ENCODE measurements around the gene BIRC6. TPM values are rescaled to one million over a fixed set of nuclear protein-coding genes. Genes with fewer than 3 reads are reported as not detected.

Gene BIRC6
- total RNA-seq, 4 donors from 2014 or later: 142 to 268 (median 218) TPM

- Histone ChIP-seq H3K4me1 (no peaks in the 10 kb centered on the region), H3K27me3 (no peaks in the 10 kb centered on the region), H3K4me3 (replicated peaks in 1 of 3) (no peak overlapping the region), H3K9me3 (no peaks in the 10 kb centered on the region), H3K36me3 (peaks cover 13 to 22% of the 10 kb centered on the region in 2 donors), H3K27ac (no peak overlapping the region)
- TF ChIP-seq POLR2A (IDR thresholded peaks at IDR 0.05): no peak
- no peak for DNase-seq
- intact Hi-C loops (cut with DNase I): no loop called here
- WGBS, 2 donors: 95 to 96% methylated on average over 5 of the region's 5 CpGs
These were observed 123.2 kb downstream of the BIRC6 start for GRCh38 chr2:32479993-32480392.

- Histone ChIP-seq H3K4me1 (no peaks in the 10 kb centered on the region), H3K9me3 (no peaks in the 10 kb centered on the region), H3K4me3 (replicated peaks in 1 of 3) (no peak overlapping the region), H3K27ac (no peak overlapping the region), H3K36me3 (peaks cover 26 to 34% of the 10 kb centered on the region in 2 donors), H3K27me3 (no peaks in the 10 kb centered on the region)
- intact Hi-C loops (cut with DNase I): no loop called here
- TF ChIP-seq CTCF (IDR thresholded peaks at IDR 0.05) (no peak), POLR2A (IDR thresholded peaks at IDR 0.05) (no peak)
- no peak for DNase-seq
- WGBS, 2 donors: 87 to 90% methylated on average over 4 of the region's 4 CpGs
These were observed 125.6 kb downstream of the BIRC6 start for GRCh38 chr2:32482471-32482870.

- Histone ChIP-seq H3K9me3 (no peaks in the 10 kb centered on the region), H3K27me3 (no peaks in the 10 kb centered on the region), H3K27ac (no peak overlapping the region), H3K36me3 (peaks cover 22 to 38% of the 10 kb centered on the region in 2 donors), H3K4me3 (replicated peaks in 1 of 3) (no peak overlapping the region), H3K4me1 (peaks cover 0 to 8% of the 10 kb centered on the region in 2 donors)
- DNase-seq: no peak
- intact Hi-C loops (cut with DNase I): no loop called here
- TF ChIP-seq POLR2A (IDR thresholded peaks at IDR 0.05) (no peak), CTCF (IDR thresholded peaks at IDR 0.05) (no peak)
- WGBS, 2 donors: 68 to 79% methylated on average over 4 of the region's 4 CpGs
These were observed 128.1 kb downstream of the BIRC6 start for GRCh38 chr2:32484937-32485336.

DNA sequence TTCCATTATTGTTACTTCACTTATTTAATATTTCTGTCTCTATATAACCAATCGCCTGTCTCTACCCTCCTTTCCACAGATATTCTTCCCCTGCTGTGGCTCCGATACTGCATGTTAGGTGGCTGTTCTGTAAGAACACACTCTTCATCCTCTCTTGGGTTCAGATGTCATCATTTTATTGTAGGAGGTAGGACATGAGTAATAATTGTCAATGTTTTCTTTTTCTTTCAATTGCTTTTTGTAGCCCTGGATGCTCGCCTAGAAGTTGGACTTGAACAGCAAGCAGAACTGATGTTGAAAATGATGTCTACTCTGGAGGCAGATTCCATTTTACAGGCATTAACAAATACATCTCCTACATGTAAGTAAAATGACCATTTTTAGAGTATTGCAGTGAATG, 128.6 kb downstream of the BIRC6 start:
- no peak overlapping the region for H3K4me3 ChIP-seq (replicated peaks in 1 of 3)
- peaks cover 0 to 8% of the 10 kb centered on the region in 2 donors for H3K4me1 ChIP-seq
- peaks cover 18 to 36% of the 10 kb centered on the region in 2 donors for H3K36me3 ChIP-seq
- intact Hi-C loops (cut with DNase I): no loop called here
- DNase-seq: no peak
- no peaks in the 10 kb centered on the region for H3K9me3 ChIP-seq
- no peaks in the 10 kb centered on the region for H3K27me3 ChIP-seq
- no peak for TF ChIP-seq CTCF (IDR thresholded peaks at IDR 0.05)
- no peak for TF ChIP-seq POLR2A (IDR thresholded peaks at IDR 0.05)
- whole genome bisulfite sequencing, 2 donors: 95 to 96% methylated on average over 3 of the region's 3 CpGs
- no peak overlapping the region for H3K27ac ChIP-seq

- Histone ChIP-seq H3K4me1 (peaks cover 0 to 8% of the 10 kb centered on the region in 2 donors), H3K36me3 (peaks cover 13 to 20% of the 10 kb centered on the region in 2 donors), H3K4me3 (replicated peaks in 1 of 3) (no peak overlapping the region), H3K27me3 (no peaks in the 10 kb centered on the region), H3K27ac (no peak overlapping the region), H3K9me3 (no peaks in the 10 kb centered on the region)
- no peak for DNase-seq
- WGBS, 2 donors: 84 to 91% methylated on average over 2 of the region's 2 CpGs
- no peak for TF ChIP-seq CTCF (IDR thresholded peaks at IDR 0.05)
- TF ChIP-seq POLR2A (IDR thresholded peaks at IDR 0.05): no peak
- intact Hi-C loops (cut with DNase I): no loop called here
These were observed 132.2 kb downstream of the BIRC6 start for GRCh38 chr2:32489061-32489460.

GRCh38 chr2:32491346-32491745, 134.5 kb downstream of the BIRC6 start:
- TF ChIP-seq CTCF (IDR thresholded peaks at IDR 0.05): no peak
- no peak for TF ChIP-seq POLR2A (IDR thresholded peaks at IDR 0.05)
- Histone ChIP-seq H3K4me1 (peaks cover 0 to 8% of the 10 kb centered on the region in 2 donors), H3K4me3 (replicated peaks in 1 of 3) (no peak overlapping the region), H3K9me3 (no peaks in the 10 kb centered on the region), H3K36me3 (peaks cover 4 to 8% of the 10 kb centered on the region in 2 donors), H3K27ac (no peak overlapping the region), H3K27me3 (no peaks in the 10 kb centered on the region)
- intact Hi-C loops (cut with DNase I): no loop called here
- DNase-seq: no peak
- WGBS, 2 donors: 89 to 93% methylated on average over 1 of the region's 1 CpG
